Measurements from ENCODE around the gene DYNLRB2. TPM values are rescaled to one million over a fixed set of nuclear protein-coding genes. Genes with fewer than 3 reads are reported as not detected.

The DYNLRB2 gene
- total RNA-seq, 4 donors from 2014 or later = 0.39 to 5.0 TPM; not detected in 2

GRCh38 chr16:80509872-80510271, 30.9 kb upstream of the DYNLRB2 start:
- TF ChIP-seq EP300 (IDR thresholded peaks at IDR 0.05) = no peak
- H3K9me3 ChIP-seq = no peaks in the 10 kb centered on the region
- WGBS, 2 donors = 46 to 51% methylated on average over 6 of the region's 6 CpGs

GRCh38 chr16:80511824-80512592, 28.8 kb upstream of the DYNLRB2 start:
- Histone ChIP-seq H3K4me1 (no peaks in the 10 kb centered on the region), H3K9me3 (no peaks in the 10 kb centered on the region), H3K36me3 (no peaks in the 10 kb centered on the region), H3K27ac (no peak overlapping the region), H3K27me3 (no peaks in the 10 kb centered on the region), H3K4me3 (no peak overlapping the region)
- no peak for DNase-seq (ENCODE audit: low spot score in 2 of 2)
- WGBS, 2 donors = 80 to 82% methylated on average over 9 of the region's 9 CpGs
- TF ChIP-seq EP300 (IDR thresholded peaks at IDR 0.05) (no peak), POLR2A (IDR thresholded peaks at IDR 0.05) (no peak), CTCF (IDR thresholded peaks at IDR 0.05) (no peak)

More at GRCh38 chr16:80509872-80510271, 30.9 kb upstream of the DYNLRB2 start:
- H3K27me3 ChIP-seq = no peaks in the 10 kb centered on the region
- no peaks in the 10 kb centered on the region for H3K4me1 ChIP-seq
- no peak overlapping the region for H3K4me3 ChIP-seq
- DNase-seq (ENCODE audit: low spot score in 2 of 2) = no peak
- H3K27ac ChIP-seq = no peak overlapping the region
- H3K36me3 ChIP-seq = no peaks in the 10 kb centered on the region

GRCh38 chr16:80512593-80512853, 28.3 kb upstream of the DYNLRB2 start:
- H3K27me3 ChIP-seq = no peaks in the 10 kb centered on the region
- 66 to 79% methylated on average over 1 of the region's 1 CpG for WGBS, 2 donors
- H3K27ac ChIP-seq = no peak overlapping the region
- no peak for TF ChIP-seq POLR2A (IDR thresholded peaks at IDR 0.05)
- TF ChIP-seq CTCF (IDR thresholded peaks at IDR 0.05) = no peak
- no peak for TF ChIP-seq EP300 (IDR thresholded peaks at IDR 0.05)
- H3K4me3 ChIP-seq = no peak overlapping the region
- no peaks in the 10 kb centered on the region for H3K9me3 ChIP-seq
- no peaks in the 10 kb centered on the region for H3K4me1 ChIP-seq
- DNase-seq (ENCODE audit: low spot score in 2 of 2) = no peak
- no peaks in the 10 kb centered on the region for H3K36me3 ChIP-seq

- no peak overlapping the region for H3K27ac ChIP-seq
- H3K9me3 ChIP-seq = no peaks in the 10 kb centered on the region
- H3K4me3 ChIP-seq = no peak overlapping the region
- H3K4me1 ChIP-seq = no peaks in the 10 kb centered on the region
- H3K27me3 ChIP-seq = no peaks in the 10 kb centered on the region
- no peak for TF ChIP-seq EP300 (IDR thresholded peaks at IDR 0.05)
- TF ChIP-seq POLR2A (IDR thresholded peaks at IDR 0.05) = no peak
- no peak for TF ChIP-seq CTCF (IDR thresholded peaks at IDR 0.05)
- no peaks in the 10 kb centered on the region for H3K36me3 ChIP-seq
- DNase-seq (ENCODE audit: low spot score in 2 of 2) = no peak
- WGBS, 2 donors = 93 to 98% methylated on average over 5 of the region's 5 CpGs
Observed at GRCh38 chr16:80515374-80515773, 25.4 kb upstream of the DYNLRB2 start.

GRCh38 chr16:80517846-80518245, 22.9 kb upstream of the DYNLRB2 start:
- WGBS, 2 donors = 90 to 94% methylated on average over 2 of the region's 2 CpGs
- Histone ChIP-seq H3K4me3 (no peak overlapping the region), H3K4me1 (no peaks in the 10 kb centered on the region), H3K27ac (no peak overlapping the region), H3K36me3 (no peaks in the 10 kb centered on the region), H3K9me3 (no peaks in the 10 kb centered on the region), H3K27me3 (no peaks in the 10 kb centered on the region)
- TF ChIP-seq EP300 (IDR thresholded peaks at IDR 0.05) (no peak), POLR2A (IDR thresholded peaks at IDR 0.05) (no peak), CTCF (IDR thresholded peaks at IDR 0.05) (no peak)
- DNase-seq (ENCODE audit: low spot score in 2 of 2) = no peak
